Mucosa of stomach (tissue), 1 donor: ENCODE results near the gene GALNT7.

ENCODE experiments used
- H3K27me3 ChIP-seq: one replicate; pipeline ENCODE4 v1.7.0; 2013; ENCODE audit warnings: mild to moderate bottlenecking, low read length; ENCODE audit not compliant: control insufficient read depth, insufficient read depth
- H3K36me3 ChIP-seq: one replicate; pipeline ENCODE4 v1.7.0; 2013; ENCODE audit warnings: low read length; ENCODE audit not compliant: control insufficient read depth, insufficient read depth
- H3K4me1 ChIP-seq: one replicate; pipeline ENCODE4 v1.7.0; 2013; ENCODE audit warnings: mild to moderate bottlenecking, low read length; ENCODE audit not compliant: control insufficient read depth, insufficient read depth
- H3K4me3 ChIP-seq: one replicate; pipeline ENCODE4 v1.7.0; 2013; ENCODE audit warnings: low read length
- H3K9ac ChIP-seq: one replicate; pipeline ENCODE4 v1.7.0; 2013; ENCODE audit warnings: mild to moderate bottlenecking, low read length, moderate library complexity
- H3K9me3 ChIP-seq: one replicate; pipeline ENCODE4 v1.7.0; 2013; ENCODE audit warnings: mild to moderate bottlenecking, low read length, moderate library complexity; ENCODE audit not compliant: control insufficient read depth
- donor health status: Pancreatic carcinoma.

GALNT7 gene

DNA sequence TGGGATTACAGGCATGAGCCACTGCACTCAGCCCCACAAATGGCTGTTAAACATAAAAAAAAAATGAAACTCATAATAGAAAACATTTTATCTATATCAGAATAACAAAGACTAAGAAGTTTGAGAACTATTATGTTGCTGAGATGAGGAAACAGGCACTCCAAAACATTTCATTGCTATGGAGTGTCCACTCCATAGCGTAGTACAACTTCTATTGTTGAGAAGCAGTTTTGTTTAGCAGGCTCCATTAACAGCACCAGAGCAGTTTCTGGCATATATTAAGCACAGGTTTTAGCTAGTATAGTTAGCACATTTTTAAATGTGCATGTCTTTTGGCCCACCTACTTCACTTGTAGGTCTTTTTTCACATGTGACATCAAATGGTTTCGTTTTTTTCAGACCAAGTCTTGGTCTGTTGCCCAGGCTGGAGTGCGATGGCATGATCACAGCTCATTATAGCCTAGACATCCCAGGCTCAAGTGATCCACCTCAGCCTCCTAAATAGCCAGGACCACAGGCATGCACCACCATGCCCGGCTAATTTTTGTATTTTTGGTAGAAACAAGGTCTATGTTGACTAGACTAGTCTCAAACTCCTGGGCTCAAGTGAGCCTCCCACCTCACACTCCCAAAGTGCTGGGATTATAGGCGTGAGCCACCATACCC lies 159.8 kb downstream of the GALNT7 start:
- Histone ChIP-seq H3K36me3 (no peaks in the 10 kb centered on the region), H3K4me1 (peaks cover 6% of the 10 kb centered on the region), H3K4me3 (no peak overlapping the region), H3K9ac (no peak overlapping the region), H3K27me3 (no peaks in the 10 kb centered on the region), H3K9me3 (no peaks in the 10 kb centered on the region)

DNA sequence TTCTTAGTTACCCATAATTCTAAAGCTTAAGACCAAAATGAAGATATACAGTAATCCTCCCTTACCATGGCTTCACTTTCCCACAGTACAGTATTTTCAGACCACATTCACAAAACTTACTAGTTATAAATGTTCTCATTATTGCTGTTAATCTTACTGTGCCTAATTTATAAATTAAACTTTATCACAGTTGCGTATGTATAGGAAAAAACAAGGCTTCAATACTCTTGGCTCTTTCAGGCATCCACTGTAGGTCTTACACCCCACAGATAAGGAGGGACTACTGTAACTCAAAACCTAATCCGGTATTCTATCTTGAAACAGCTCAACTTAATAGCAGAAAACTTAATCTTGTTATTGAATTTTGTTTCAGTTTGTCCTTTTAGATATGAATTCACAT lies 162.0 kb downstream of the GALNT7 start:
- Histone ChIP-seq H3K27me3 (no peaks in the 10 kb centered on the region), H3K4me3 (no peak overlapping the region), H3K9me3 (no peaks in the 10 kb centered on the region), H3K4me1 (peaks cover 6% of the 10 kb centered on the region), H3K36me3 (no peaks in the 10 kb centered on the region), H3K9ac (no peak overlapping the region)

DNA sequence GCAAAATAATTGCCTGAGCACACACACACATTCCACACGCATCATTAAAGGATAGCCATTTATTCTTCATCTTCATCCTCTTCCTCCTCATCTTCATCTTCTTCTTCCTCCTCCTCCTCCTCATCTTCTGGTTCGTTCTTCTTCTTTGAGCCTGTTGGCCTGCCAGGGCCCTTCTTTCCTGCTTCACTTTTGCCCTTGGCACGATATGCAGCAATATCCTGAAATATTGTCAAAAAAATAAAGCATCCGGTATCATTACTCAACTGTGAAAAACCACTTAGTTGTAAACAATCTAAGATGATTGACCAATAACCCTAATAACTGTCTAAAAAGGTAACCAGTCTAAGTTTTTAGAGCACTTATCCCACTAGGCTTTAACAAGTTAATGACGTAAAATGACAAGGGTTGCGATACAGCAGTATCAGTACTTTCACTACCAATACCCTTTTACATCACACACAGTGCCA lies 163.4 kb downstream of the GALNT7 start:
- H3K4me3 ChIP-seq, result no peak overlapping the region
- peak overlapping the region; percentile 48 for H3K9ac ChIP-seq
- H3K9me3 ChIP-seq, result no peaks in the 10 kb centered on the region
- H3K4me1 ChIP-seq, result peaks cover 6% of the 10 kb centered on the region
- H3K27me3 ChIP-seq, result no peaks in the 10 kb centered on the region
- no peaks in the 10 kb centered on the region for H3K36me3 ChIP-seq

DNA sequence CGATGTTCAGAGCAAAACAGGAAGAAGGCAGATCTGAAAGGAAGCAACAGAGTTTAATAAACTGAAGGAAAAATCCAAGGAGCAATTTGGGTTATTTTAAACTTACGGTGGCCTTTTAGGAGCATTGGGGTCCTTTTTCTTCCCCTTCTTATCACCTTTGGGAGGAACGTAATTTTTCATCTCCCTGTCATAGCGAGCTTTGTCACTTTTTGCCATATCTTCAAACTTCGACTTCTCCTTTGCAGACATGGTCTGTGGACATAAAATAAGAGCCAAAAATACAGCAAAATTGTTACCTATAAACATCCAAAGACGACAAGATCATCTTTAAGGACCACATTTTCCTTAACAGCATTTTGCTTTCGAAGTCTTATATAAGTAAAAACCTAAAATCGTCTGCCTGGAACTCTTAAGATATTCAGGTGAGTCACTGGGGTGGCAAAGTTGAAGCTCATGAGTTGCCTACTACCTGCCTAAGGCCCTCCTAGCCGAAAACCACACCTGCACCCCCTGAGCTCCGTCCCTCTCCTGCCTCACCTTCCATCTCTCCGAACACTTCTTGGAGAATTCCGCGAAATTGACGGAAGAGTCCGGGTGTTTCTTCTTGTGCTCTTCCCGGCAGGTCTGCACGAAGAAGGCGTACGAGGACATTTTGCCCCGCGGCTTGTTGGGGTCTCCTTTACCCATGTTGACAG lies 164.5 kb downstream of the GALNT7 start:
- H3K9ac ChIP-seq, result peak overlapping the region; percentile 99
- no peaks in the 10 kb centered on the region for H3K36me3 ChIP-seq
- no peaks in the 10 kb centered on the region for H3K27me3 ChIP-seq
- H3K4me3 ChIP-seq, result peak overlapping the region; percentile 91
- H3K4me1 ChIP-seq, result peaks cover 6% of the 10 kb centered on the region
- no peaks in the 10 kb centered on the region for H3K9me3 ChIP-seq

DNA sequence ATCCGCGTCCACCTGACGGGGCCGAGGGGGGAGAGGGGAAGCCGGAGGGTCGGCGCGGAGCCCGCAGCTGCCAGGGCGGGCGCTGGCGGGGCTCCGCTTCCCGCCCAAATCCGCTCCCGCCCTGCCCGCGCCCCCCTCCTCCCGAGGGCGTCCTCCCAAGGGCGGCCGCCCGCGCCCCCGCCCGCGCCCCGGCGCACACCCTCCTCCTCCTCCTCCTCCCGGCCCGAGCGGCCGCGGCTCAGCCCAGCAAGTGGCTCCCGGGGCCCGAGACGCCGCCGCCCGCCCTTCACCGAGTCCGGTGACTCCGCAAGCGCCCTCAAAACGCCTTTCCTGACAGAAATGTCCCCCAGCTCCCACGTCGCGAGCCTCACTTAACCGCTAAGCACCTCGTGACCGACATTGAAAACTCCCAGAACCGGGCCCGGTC lies 165.1 kb downstream of the GALNT7 start:
- Histone ChIP-seq H3K36me3 (no peaks in the 10 kb centered on the region), H3K4me3 (peak overlapping the region; percentile 91), H3K9me3 (no peaks in the 10 kb centered on the region)

DNA sequence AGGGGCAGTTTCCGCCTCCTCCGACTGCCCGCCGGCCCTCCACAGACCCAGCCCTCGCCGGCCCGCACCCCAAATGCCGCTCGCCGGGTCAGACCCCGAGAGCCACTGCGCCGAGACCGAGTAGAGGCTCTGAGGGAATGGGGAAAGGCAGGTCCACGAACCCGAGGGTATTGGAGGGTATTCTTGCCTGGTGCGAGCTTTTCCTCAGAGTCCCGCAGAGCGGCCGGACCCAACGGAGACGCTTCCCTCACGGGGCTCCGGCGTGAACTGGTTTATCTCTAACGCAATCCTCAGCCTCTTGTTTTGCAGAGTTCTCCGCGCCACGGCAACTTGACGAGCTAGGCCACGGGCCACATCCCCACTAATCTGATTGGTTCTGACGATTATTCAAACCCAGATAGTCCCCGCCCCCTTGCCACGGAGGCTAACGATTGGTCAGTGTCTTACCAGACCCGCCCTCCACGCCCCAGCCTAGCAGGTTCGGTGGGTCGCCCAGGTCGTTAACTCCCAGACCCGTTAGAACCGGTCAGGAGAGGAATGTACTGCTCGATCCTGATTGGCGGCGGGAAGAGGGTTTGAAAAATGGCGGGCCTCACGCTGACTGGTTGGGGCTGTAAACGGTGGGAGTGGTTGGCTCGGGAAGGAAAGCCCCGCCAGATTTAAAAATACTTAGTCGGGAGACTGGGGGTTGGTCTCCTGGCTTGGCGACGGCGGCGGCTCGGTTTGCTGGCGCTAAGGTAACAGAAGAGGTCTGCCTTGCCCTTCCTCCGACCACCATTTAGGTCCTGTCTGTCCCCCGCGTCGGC lies 165.7 kb downstream of the GALNT7 start, which contains the start of gene HMGB2:
Gene HMGB2 (minus strand): TSS at position 274 of the 806 bp plus-strand sequence. CDS start 709 bp downstream, outside the sequence.
- peak within 1 kb of the TSS; percentile 99 for H3K9ac ChIP-seq
- no peaks in the 10 kb centered on the region for H3K36me3 ChIP-seq
- H3K4me1 ChIP-seq, result peaks cover 6% of the 10 kb centered on the region
- H3K9me3 ChIP-seq, result no peaks in the 10 kb centered on the region
- peak within 1 kb of the TSS; percentile 92 for H3K4me3 ChIP-seq
- H3K27me3 ChIP-seq, result no peaks in the 10 kb centered on the region

More for the DNA sequence above, 165.1 kb downstream of the GALNT7 start:
- Histone ChIP-seq H3K27me3 (no peaks in the 10 kb centered on the region), H3K9ac (peak overlapping the region; percentile 99), H3K4me1 (peaks cover 6% of the 10 kb centered on the region)

DNA sequence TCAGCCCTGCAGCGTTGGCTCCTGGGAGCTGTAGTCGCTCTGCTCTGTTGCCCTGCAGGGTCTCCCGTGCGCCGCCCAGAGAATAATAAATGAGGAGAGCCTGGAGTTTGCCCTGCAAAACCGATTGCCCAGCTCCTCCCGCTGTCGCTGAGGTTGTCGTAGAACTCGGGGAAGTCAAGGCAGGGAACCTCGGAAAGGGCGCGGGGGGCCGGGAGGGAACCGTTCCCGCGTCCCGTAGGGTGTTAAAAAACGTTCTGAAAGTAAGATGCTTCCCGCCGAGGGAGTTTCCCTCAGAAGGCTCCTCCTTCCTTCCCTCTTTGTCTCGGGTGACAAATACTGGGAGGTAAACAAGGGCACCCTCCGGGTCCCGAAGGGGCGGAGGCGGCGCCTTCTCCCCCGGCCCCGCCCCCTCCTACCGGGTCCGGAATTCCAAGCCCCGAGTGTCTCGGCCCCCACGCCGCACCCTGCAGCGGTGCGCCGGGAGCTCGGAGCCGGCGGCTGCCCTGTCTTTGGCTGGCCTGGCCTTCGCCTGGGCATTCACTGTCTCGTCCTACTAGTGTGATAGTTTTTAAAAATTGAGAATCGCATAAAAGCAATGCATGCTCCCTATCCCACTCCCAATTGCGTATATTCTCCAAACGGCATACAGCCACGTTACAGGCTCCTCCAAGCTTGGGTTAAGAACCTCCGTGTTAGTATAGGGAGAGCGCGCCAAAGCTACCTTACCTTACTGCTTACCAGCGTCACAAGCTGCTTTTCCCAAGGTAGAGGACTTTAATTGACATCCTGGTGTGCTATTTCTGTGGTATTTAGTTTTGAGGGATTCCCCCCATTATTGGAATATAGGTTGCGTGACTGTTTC lies 166.5 kb downstream of the GALNT7 start:
- no peaks in the 10 kb centered on the region for H3K9me3 ChIP-seq
- peak overlapping the region; percentile 32 for H3K9ac ChIP-seq
- H3K4me3 ChIP-seq, result peak overlapping the region; percentile 92
- H3K4me1 ChIP-seq, result peaks cover 6% of the 10 kb centered on the region
- no peaks in the 10 kb centered on the region for H3K27me3 ChIP-seq
- H3K36me3 ChIP-seq, result no peaks in the 10 kb centered on the region

DNA sequence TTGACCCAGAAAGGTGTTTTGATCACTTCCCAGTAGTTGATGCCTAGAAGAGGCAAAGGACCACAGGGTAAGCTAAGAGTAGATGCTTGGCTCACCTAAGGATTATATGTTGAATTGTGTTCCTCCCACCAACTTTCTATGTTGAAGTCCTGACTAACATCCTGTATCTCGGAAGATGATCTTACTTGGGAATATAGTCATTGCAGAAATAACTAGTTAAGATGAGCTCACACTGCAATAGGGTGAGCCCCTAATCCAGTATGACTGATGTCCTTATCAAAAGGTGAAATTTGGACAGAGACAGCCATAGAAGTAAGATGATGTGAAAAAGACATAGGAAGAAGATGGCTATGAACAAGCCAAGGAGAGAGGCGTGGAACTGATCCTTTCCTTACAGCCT lies 168.9 kb downstream of the GALNT7 start:
- no peaks in the 10 kb centered on the region for H3K36me3 ChIP-seq
- no peak overlapping the region for H3K4me3 ChIP-seq
- H3K27me3 ChIP-seq, result no peaks in the 10 kb centered on the region
- H3K9me3 ChIP-seq, result no peaks in the 10 kb centered on the region
- no peaks in the 10 kb centered on the region for H3K4me1 ChIP-seq
- no peak overlapping the region for H3K9ac ChIP-seq

DNA sequence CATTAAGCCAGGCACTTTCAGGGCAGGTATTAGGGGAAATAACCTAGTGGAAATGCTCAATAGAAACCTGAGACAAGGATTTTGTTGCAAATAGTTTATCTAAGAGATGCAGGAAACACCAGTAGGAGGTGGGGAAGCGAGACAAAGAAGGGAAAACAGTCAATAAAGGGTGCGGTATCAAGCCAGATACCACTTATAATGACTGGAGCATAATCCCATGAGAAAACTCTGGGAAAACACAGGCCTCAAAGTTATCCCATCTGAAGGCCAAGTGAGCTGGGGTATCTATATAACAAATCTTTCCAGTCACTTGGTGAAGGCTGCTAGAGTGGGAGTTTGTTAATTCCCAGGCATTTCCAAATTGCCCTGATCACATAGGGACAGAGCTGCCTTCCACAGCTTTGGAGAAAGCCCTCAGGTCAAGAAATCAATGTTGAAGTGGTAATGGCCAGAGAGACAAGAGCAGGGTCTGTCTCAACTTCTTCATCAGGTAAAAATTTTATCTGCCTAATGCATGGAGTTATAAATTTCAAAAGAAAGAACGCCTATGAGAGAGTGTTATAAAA lies 175.3 kb downstream of the GALNT7 start:
- no peaks in the 10 kb centered on the region for H3K36me3 ChIP-seq
- no peaks in the 10 kb centered on the region for H3K4me1 ChIP-seq
- H3K9me3 ChIP-seq, result no peaks in the 10 kb centered on the region
- no peaks in the 10 kb centered on the region for H3K27me3 ChIP-seq
- no peak overlapping the region for H3K9ac ChIP-seq
- H3K4me3 ChIP-seq, result no peak overlapping the region

DNA sequence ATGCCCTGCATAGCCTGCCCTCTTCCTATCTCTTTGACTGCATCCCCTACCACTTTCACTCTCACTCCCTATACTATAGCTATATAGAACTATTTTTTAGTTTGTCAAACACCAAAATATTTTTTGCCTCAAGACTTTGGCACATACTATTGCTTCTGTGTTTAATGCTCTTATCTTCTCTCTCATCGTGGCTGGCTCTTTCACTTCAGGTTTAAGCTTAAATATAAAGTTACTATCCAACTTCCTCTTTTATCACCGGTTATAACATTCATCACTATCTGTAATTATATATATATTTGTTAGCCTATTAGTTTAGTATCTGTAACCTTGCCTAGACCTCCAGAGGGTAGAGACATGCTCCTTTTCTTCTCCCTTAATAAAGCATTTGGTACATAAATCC lies 177.0 kb downstream of the GALNT7 start:
- Histone ChIP-seq H3K4me1 (no peaks in the 10 kb centered on the region), H3K9me3 (no peaks in the 10 kb centered on the region), H3K27me3 (no peaks in the 10 kb centered on the region), H3K9ac (no peak overlapping the region), H3K36me3 (no peaks in the 10 kb centered on the region), H3K4me3 (no peak overlapping the region)

DNA sequence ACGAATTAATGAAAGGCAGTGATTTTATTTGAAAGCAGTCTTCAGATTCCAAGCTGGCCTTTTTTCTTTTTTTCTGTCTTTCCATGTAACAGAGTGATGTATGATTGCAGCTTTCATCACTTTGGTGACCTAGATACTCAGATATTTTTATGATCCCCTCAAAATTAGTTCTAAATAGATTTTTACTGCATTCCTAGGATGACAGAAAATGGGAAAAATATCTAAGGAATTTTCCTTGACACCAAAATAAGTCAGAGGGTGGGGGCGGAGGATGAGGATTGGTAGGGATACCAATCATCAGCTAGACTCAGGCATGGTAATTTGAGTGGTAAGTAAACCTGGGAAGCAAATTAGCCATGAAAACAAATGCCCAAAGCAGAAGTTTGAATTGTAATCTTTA lies 177.5 kb downstream of the GALNT7 start:
- Histone ChIP-seq H3K9ac (no peak overlapping the region), H3K36me3 (no peaks in the 10 kb centered on the region), H3K4me1 (no peaks in the 10 kb centered on the region), H3K27me3 (no peaks in the 10 kb centered on the region), H3K9me3 (no peaks in the 10 kb centered on the region), H3K4me3 (no peak overlapping the region)
